ENCODE measurements around the gene PHAF1. TPM values are rescaled to one million over a fixed set of nuclear protein-coding genes. Genes with fewer than 3 reads are reported as not detected.

The PHAF1 gene
- total RNA-seq, 1 donor from 2014 or later = 18.5 TPM

DNA sequence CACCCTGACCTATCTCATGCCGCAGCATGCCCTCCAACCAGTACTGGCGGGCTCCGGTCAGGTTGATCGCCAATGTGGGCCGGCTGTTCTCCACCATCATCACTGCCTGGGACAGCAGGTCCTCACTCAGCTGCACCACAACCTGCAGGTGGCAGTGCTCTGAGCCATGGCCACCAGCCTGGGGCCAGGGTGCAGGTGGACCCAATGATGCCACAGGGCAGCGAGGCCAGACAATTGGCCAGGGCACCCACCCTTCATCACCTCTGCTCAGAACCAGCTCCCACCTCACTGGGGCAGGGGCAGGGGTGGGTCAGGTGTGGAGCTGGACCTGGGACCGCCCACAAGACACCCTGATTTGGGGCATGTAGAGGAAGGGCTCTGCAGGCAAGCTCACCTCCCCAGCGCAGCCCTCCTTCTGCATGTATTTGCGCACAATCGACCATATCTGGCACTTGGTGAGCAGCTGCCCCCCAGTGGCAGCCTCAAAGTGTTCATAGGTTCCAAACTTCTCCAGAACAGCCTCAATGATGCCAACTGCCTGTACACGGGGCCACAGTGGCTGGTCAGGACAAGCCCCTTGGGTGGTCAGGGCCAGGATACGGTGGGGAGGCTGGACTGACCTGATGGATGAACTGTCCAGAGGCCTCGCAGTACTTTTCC is 69.8 kb downstream of the PHAF1 start:
- DNase-seq (ENCODE audit: low spot score) = no peak

DNA sequence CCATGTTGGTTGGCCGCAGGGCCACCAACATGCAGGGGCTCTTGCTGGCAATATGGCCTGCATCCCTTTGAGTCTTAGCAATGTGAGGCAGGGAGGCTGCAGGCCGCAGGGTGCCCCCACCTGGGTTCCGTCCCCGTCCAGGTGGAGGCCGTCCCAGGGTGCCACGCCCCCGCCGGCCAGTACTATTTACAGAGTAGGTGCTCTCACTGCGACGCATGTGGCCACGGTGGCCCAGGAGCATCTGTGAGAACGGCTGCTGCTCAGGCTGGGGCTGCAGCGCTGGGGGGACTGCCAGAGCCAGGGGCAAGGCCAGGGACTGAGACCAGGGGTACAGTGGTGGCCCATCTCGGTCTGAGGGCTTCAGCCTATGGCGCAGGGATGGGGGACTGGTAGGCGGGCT is 70.4 kb downstream of the PHAF1 start:
- no peak for DNase-seq (ENCODE audit: low spot score)

DNA sequence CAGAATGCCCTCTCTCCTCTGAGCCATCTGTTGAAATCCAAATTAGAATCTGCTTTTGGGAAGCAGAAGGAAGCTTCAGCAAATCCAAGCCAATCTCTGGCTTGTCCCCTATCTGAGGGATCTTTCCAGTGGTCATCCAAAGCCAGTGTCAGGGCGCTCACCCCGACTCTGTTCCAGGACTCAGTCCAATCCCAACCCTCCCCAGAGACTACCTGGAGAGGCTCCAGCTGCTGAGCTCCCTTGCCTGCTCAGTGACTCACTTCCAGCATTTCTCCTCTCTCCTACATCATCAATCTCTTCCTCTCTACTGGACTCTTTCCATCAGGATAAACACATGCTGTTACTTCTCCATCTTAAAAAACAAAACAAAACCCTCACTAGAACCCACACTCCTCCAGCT is 71.6 kb downstream of the PHAF1 start:
- DNase-seq (ENCODE audit: low spot score) = no peak

DNA sequence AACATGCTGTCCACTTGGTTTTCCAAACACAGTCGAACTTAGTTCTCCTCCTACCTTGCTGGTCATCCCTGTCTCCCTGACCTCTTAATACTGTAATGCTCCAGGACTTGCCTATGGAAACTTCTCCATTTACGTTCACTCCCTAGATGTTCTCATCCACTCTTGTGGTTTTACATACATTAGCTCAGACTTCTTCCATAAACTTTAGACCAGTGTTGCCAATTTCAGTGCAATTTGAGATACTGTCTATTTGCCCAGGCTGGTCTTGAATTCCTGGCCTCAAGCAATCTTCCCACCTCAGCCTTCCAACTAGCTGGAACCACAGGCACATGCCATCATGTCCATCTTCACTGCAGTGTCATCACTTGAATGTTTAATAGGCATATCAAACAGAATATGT is 72.5 kb downstream of the PHAF1 start:
- DNase-seq (ENCODE audit: low spot score) = no peak

DNA sequence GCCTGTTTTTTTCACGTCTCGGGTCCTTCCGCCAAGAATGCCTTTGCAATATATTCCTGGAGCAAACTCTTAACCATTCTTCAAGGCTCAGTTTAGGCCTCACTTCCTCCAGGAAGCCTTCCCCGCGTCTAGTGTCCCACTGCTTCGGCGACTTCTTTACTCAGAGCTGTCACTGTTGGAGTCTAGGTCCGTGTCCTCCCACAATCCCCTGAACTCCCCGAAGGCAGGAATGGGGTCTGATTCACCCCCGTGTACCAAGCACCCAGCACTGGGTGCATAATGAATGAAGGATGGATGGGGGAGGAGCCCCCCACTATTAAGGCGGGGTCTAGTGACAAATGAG is 73.5 kb downstream of the PHAF1 start:
- DNase-seq (ENCODE audit: low spot score) = no peak

DNA sequence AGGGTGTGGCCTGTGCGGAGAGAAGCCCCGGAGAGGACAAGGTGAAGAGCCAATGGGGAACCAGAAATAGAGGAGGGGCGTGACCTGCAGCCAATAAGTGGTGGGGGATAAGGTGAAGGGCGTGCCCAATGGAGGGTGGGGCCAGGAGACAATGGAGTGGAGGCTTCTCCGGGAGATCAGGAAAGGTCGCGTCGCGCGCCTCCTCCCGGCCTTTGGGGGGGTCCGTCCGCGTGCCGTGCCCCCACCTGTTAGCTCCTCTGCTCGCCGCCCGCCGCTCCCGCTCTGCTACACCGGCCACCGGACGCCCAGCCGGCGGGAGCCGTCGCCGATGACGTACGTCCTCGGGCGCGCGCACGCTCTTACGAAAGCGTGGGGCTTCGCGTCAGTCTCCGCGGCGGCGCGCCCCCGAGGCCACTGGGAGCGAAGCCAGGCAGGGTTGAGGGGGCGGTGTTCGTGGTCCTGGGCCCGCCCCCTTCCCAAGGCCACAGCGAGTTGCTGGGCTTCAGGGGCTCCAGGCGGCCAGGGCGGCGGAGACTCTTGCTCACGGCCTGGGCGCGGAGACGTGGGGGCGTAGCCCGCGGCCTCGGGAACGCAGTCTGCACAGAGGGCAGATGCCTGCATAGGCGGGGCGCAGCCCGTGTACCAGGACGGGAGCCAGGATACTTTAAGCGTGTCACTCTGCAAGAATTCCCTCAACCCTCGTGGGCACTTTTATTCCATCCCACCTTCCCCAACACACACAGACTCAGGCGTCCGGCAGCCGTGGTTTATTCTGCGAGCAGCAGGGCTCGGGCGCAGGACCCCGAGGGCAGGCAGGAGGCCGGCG is 74.1 kb downstream of the PHAF1 start, which contains the start of gene MATCAP1:
TSS of gene MATCAP1 (minus strand) at position 337 of the 826 bp plus-strand sequence. CDS start 3,353 bp downstream, outside the sequence.
- DNase-seq (ENCODE audit: low spot score) = peak; percentile 99

DNA sequence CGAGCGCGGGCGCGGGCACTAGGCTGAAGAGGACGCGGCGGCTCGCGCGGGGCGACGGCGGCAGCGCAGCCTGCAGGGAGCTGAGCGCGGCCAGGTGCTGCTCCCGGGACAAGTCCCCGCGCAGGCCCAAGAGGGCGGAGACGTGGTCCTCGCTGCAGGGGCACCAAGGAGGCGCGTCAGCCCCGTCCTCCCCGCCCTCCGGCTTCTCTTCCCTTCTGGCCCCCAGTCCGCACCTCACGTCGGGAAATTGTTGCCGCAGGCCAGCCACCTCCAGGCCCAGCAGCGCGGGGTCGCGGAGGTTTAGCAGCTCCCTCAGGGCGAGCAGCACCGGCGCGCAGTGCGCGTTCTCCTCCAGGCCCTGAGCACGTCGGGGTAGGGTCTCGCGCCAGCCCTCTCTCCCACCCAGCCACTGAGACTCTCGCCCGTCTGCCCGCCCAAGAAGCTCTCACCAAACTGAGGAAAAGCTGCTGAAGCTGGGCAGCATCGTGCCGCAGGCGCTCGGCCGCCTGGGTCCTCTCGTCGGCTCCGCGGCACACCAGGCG is 74.8 kb downstream of the PHAF1 start:
- no peak for DNase-seq (ENCODE audit: low spot score)

DNA sequence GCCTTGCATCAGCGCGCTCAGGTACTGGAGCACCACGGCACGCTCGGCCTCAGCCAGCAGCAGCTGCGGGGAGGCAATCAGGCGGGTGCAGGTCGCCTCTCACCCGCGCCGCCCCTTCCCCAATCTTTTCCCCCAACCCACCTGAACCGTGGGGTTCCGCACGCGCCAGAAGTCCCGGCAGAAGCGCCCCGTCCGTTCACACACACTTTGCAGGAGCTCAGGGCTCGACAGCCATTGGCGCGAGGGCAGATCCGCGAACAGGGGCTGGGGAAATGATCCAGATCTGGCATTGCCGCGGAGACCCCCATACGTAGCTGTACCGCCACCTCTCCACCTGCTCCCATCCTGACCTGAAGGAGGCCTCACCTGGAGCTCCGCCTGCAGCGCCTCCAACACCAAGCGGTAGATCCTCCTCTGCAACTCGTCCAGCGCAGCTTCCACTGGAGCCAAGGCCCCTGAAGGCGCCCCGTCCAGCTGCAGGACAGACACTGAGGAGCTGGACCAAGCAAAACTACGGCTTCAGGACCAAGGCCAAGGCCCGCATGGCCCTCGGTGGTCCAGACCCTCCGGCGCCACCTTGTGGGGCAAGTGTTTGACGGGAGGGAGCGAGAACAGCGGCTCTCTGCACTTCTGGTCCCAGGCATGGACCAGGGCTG is 75.4 kb downstream of the PHAF1 start:
- DNase-seq (ENCODE audit: low spot score) = peak; percentile 88

DNA sequence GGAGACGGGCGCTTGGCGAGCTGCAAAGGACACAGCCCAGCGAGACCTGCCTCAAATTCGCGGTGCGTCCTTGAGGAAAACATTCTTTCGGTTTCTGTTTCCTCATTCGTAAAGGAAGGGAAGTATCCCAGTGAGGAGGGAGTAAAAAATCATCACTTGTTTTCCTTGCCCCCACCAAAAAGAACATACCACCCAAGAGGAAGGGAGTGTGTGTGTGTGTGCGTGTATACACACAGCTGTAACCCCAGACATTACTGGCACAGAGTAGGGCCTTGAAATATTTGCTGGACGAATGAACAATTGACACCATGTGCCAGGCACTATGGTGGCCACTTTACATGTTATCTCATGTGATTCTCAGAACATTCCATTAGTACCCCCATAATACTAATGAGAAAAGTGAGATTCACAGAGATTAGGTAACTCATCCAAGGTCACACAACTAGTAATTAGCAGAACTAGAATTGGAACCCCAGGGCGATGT is 76.0 kb downstream of the PHAF1 start:
- DNase-seq (ENCODE audit: low spot score) = no peak

DNA sequence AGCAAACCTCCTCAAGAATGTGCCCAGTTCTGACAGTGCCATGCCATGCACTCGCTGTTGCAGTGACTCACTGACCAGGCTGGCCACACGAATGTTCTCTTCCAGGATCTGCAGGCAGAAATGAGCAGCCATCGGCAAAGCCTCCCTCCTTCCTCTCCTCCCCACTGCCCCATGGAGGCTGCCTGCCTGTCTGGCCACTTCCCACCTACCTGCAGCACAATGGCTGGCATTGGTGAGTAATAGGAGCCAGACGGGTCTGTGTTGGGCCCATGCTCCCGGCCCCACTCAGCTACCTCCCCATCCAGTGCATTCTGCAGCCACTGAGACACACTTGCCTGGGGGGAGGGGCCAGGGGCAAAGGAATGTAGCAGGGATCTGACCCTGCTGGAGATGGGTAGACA is 76.8 kb downstream of the PHAF1 start:
- DNase-seq (ENCODE audit: low spot score) = no peak

DNA sequence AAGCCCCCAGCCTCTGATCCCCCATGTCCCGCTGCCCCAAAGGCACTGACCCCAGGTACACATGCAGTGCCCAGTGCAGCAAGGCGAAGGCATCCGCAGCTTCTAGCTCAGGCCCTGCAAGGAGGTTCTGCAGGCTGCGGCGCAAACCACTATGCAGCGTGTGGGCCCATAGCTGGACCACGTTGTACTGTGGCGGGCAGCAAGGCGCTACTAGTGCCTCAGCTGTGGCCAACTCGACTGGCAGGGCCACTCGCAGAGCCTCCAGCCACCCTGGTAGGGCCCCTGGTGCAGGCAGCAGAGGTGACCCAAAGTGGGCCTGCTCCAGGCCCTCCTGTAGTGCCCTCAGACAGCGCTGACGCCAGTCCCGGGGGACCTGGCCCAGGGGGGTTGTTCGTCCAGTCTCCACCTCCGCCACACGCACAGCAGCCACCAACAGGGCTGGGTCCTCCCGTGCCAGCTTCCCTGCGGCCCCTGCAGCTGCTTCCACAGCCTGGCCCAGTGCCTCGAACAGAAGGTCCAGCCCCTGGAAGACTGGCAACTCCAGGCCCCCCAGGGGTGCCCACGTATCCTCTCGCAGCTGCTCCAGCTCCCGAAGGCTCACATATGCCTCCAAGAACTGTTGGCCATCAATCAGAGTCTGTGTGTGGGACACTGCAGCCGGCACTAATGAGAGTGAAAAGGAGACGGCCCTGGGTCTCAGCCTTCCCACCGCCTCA is 77.6 kb downstream of the PHAF1 start:
- DNase-seq (ENCODE audit: low spot score) = no peak

DNA sequence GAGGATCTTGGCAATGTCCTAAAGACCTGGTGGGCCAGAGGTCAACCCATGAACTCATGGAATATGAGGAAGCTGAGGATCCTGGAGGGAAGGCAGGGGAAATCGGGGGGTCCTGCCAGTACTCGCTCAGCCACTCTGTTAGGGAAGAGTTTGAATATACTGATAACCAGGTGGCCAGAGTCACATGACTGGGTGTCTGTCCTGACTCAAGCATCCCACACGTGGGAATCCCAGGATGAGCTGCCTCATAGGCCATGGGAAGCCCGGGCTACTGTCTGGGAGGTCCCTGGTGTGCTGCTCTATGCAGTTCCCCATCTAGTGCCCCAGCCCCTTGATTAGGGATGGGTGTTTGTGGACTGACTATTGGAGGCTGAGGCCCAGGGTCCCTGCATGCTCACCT is 78.6 kb downstream of the PHAF1 start:
- no peak for DNase-seq (ENCODE audit: low spot score)

DNA sequence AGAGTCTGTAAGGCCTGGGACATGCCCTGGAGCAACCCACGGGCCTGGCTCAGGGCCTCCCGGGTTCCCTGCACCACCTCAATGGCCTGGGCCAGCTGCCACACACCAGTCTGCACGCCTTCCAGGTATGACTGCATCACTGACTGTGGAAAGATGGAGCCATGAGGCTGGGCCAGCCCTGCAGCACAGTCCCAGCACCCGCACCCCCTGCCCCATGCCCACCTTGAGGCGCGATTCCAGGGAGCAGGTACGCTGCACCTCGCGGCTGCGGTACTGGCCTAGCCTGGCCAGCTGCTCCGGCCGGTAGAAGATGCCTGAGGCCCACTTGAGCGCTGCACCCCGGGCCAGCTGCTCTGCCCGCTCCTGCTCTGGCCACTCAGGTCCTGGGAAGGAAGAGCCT is 79.1 kb downstream of the PHAF1 start:
- no peak for DNase-seq (ENCODE audit: low spot score)

DNA sequence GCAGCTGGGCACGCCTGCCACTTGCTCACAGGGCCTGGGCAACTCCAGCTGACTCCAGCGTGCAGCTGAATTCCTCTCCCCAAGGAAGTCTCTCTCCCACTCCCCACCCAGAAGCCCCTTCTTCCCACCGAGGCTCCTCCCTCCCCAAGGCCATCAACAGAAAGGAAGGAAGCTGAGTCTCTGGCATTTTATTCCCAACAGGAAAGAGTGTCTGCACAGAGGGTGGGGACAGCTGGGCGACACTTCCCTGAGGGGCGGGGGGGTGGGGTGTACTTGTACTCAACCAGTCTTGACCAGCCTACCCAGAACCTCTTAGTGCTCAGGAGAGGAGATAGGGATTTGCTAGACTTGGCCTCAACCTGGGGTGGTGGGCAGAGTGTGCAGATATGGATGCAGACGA is 80.3 kb downstream of the PHAF1 start, which contains the start of gene EXOC3L1:
TSS of gene EXOC3L1 (minus strand) at position 96 of the 400 bp plus-strand sequence. CDS start 460 bp downstream, outside the sequence.
- no peak for DNase-seq (ENCODE audit: low spot score)

DNA sequence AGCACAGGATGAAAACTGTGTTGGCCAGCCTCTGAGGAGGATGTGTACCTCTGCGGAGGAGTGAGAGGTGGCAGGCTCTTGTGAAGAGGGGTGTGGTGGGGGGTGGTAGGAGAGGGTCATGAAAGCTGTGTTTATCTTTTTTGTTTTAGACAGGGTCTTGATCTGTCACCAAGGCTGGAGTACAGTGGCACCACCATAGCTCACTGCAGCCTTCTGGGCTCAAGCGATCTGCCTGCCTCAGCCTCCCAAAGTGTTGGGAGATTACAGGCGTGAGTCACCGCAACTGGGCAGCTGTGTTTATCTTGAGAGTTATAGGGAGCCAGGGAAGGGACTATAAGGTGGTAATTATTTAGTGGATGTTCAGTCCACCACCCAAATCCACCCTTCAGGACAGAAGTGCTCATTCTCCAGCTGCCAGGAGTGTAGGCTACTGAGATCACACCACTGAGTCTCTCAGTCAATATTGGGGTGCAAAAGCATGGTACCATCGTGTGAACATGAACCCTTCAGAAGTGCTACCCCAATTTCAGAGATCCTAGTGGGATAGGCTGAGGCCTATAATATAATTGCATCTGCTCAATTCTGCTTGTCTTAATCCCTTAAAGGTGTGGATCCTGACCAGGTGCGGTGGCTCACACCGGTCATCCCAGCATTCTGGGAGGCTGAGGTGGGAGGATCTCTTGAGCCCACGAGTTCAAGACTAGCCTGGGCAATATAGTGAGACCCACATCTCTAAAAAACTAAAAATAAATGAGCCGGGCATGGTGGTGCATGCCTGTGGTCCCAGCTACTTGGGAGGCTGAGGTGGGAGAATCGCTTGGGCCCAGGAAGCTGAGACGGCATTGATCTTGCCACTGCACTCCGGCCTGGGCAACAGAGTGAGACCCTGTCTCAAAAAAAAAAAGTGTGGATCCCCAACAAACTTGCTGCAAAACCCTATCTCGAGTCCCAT is 81.0 kb downstream of the PHAF1 start:
- DNase-seq (ENCODE audit: low spot score) = no peak

DNA sequence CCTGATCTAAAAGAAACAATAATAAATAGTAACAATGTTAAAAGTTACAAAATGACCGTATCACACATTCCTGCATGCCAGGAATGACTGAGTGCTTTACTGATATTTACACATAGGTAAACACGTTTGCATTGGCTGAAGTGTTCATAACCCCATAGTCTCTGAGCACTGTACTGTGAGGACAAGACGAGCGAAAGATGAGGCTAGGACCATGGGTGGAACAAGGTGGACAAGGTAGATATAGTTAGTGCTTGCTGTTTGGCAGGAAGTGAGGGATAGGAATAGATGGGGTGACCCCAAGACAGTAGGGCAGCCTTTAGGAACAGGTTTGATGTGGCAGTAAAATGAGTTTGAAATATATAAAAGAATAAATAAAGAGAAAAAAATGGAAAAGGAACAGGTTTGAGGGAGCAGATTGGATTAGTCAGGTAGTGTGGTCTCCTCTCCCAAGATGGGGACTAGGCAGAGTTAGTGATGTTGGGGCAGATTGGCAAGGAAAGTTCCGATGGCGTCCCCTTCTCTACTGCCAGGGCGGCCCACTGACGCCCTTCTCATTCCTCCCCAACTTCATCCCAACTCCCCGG is 81.8 kb downstream of the PHAF1 start:
- no peak for DNase-seq (ENCODE audit: low spot score)

DNA sequence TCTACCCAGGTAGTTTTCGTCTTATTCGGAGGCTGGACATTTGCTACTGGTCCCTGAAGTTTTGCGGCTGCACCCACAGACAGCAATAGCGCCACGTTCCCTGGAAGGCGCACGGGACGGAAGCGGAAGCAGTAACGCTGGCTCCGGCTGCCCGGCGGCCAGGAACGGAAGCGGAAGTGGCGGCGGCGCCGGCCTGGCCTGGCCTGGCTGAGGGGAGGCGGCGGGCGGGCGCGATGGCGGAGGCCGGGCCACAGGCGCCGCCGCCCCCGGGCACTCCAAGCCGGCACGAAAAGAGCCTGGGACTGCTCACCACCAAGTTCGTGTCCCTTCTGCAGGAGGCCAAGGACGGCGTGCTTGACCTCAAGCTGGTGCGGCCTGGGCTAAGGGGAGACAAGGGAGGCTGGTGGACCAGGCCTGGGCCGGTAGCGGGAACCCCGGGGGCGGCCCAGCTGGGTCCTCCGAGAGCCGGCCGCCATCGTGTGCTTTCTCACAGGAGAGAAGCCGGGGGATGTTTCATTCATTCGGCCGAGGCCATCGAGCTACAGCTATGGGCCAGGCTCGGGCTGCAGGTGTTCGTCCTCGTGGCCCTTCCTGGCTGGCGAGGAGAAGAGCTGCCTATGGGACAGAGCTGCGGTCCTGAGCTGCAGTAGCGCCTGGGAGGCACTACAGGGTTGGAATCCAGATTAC is 82.4 kb downstream of the PHAF1 start, which contains the start of gene E2F4:
TSS of gene E2F4 (plus strand) at position 161 of the 687 bp plus-strand sequence. CDS start at position 234, 73 bp downstream.
- peak; percentile 90 for DNase-seq (ENCODE audit: low spot score)

DNA sequence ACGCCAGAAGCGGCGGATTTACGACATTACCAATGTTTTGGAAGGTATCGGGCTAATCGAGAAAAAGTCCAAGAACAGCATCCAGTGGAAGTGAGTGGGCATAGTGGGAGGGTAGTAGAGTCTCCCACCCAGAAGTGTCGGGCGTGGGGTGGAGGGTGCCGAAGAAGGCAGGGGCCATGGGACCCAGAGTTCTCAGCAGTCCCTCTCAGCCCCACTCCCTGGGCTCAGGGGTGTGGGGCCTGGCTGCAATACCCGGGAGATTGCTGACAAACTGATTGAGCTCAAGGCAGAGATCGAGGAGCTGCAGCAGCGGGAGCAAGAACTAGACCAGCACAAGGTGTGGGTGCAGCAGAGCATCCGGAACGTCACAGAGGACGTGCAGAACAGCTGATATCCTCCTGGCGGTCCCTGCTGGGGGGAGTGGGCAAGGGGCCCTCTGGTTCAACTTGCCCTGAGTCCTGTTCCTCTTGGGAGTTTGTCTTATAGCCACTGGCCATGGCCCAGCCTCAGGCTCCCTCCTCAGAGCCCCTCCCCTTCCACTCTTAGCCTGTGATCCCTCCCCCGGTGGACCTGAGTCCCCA is 83.1 kb downstream of the PHAF1 start:
- DNase-seq (ENCODE audit: low spot score) = no peak

DNA sequence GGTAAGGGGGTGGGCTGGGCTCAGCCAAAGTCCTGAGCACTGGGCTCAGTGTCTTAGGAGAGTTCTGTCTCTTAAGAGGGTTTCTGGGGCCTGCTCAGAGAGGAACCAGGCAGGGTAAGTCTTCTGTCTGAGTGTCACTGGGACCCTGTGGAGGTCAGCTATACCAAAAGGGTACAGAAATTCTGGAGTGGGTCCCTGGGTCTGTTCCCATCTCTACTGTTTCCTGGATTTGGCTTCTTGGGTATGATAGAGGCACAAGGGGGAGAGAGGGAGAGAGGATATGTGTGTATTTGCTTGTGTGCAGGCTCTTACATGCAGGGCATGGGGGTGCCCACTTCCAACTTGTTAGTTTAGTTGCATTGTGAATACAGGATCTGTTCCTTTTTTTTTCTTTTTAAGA is 83.8 kb downstream of the PHAF1 start:
- no peak for DNase-seq (ENCODE audit: low spot score)
